Islet of Langerhans (tissue), 1 donor: ENCODE data around the gene PET100.

Experiments
- FAIRE-seq: peaks from one replicate; lab custom pipeline; 2011; peaks lifted over from hg19 to GRCh38; lab: Jason Lieb, UNC

The PET100 gene

GRCh38 chr19:7652061-7652641 is 22.6 kb downstream of the PET100 start:
- peak; percentile 84 for FAIRE-seq

- no peak for FAIRE-seq
Observed at GRCh38 chr19:7654401-7654800, 24.8 kb downstream of the PET100 start.

- no peak for FAIRE-seq
Observed at GRCh38 chr19:7655581-7655980, 26.0 kb downstream of the PET100 start.

- FAIRE-seq: no peak
Observed at GRCh38 chr19:7657131-7657751, 27.6 kb downstream of the PET100 start.

- FAIRE-seq: no peak
Observed at GRCh38 chr19:7658219-7658686, 28.7 kb downstream of the PET100 start.

GRCh38 chr19:7661744-7662538 is 32.3 kb downstream of the PET100 start:
- no peak for FAIRE-seq

- FAIRE-seq: no peak
Observed at GRCh38 chr19:7662657-7663056, 33.1 kb downstream of the PET100 start.

GRCh38 chr19:7663706-7664105 is 34.1 kb downstream of the PET100 start:
- no peak for FAIRE-seq

GRCh38 chr19:7665076-7665475 is 35.5 kb downstream of the PET100 start:
- no peak for FAIRE-seq

- no peak for FAIRE-seq
Observed at GRCh38 chr19:7668842-7669241, 39.2 kb downstream of the PET100 start, which contains the start of gene RETN. TSS of gene RETN (plus strand) at chr19:7669049. CDS start at chr19:7669327, 278 bp downstream.

- FAIRE-seq: no peak
Observed at GRCh38 chr19:7669641-7670040, 40.0 kb downstream of the PET100 start.

GRCh38 chr19:7670150-7670783 is 40.7 kb downstream of the PET100 start:
- FAIRE-seq: no peak

GRCh38 chr19:7670790-7671189 is 41.2 kb downstream of the PET100 start:
- FAIRE-seq: no peak

GRCh38 chr19:7672522-7672921 is 42.9 kb downstream of the PET100 start:
- FAIRE-seq: no peak

GRCh38 chr19:7674010-7675005 is 44.7 kb downstream of the PET100 start:
- FAIRE-seq: no peak

- FAIRE-seq: no peak
Observed at GRCh38 chr19:7676376-7676775, 46.8 kb downstream of the PET100 start.

GRCh38 chr19:7676854-7677253 is 47.3 kb downstream of the PET100 start, which contains the start of gene MCEMP1:
TSS of gene MCEMP1 (plus strand) at chr19:7677090. CDS start at chr19:7677121, 31 bp downstream.
- FAIRE-seq: no peak

- FAIRE-seq: no peak
Observed at GRCh38 chr19:7677669-7678311, 48.2 kb downstream of the PET100 start.

- FAIRE-seq: no peak
Observed at GRCh38 chr19:7678971-7679751, 49.6 kb downstream of the PET100 start.
